Measurements from ENCODE around the gene SPRED1.
A peak's percentile ranks its signal among the peaks of the same experiment; 100 is the strongest.
"Not testable (repeated sequence)": the region's sequence is repeated elsewhere in the genome, so short reads cannot be mapped to it uniquely, and the experiment has no call there.

SPRED1 gene

GRCh38 chr15:38272431-38272830 is 19.8 kb downstream of the SPRED1 start:
- not testable (repeated sequence) for H3K56ac ChIP-seq (ENCODE audit: low read length)

GRCh38 chr15:38274135-38274534 is 21.5 kb downstream of the SPRED1 start:
- H3K4me1 ChIP-seq (ENCODE audit: control insufficient read depth, low read depth, low read length): no peaks in the 10 kb centered on the region
- peaks cover 3% of the 10 kb centered on the region for H3K79me1 ChIP-seq (ENCODE audit: low read length)
- H3K4me3 ChIP-seq (ENCODE audit: low read length): no peak overlapping the region
- no peak overlapping the region for H3K4me2 ChIP-seq (ENCODE audit: low read length)
- no peak overlapping the region for H3K56ac ChIP-seq (ENCODE audit: low read length)
- H3K4ac ChIP-seq (ENCODE audit: low read depth, low read length): no peak overlapping the region
- no peak overlapping the region for H2BK5ac ChIP-seq (ENCODE audit: low read length)
- no peak overlapping the region for H4K5ac ChIP-seq (ENCODE audit: low read length)
- H3K27me3 ChIP-seq (ENCODE audit: insufficient read depth, low read length, poor library complexity): no peaks in the 10 kb centered on the region
- no peak overlapping the region for H2BK15ac ChIP-seq (replicated peaks; ENCODE audit: low read depth)
- no peak for DNase-seq
- no peak overlapping the region for H4K8ac ChIP-seq (ENCODE audit: low read depth, low read length)
- H3K36me3 ChIP-seq (ENCODE audit: control insufficient read depth, insufficient read depth, low read length): no peaks in the 10 kb centered on the region
- no peak overlapping the region for H3K9ac ChIP-seq (ENCODE audit: low read length)
- H3K79me2 ChIP-seq (ENCODE audit: control insufficient read depth, insufficient read depth, low read length): peaks cover 64% of the 10 kb centered on the region
- H2BK120ac ChIP-seq (ENCODE audit: low read depth, low read length): no peak overlapping the region
- no peak overlapping the region for H3K18ac ChIP-seq (ENCODE audit: low read length)
- H3K27ac ChIP-seq (ENCODE audit: low read depth, low read length): no peak overlapping the region
- no peak overlapping the region for H3K23ac ChIP-seq (ENCODE audit: low read length)
- H2AK5ac ChIP-seq (ENCODE audit: low read length): no peak overlapping the region
- no CpG with 5 or more reads among the region's 1 CpG for WGBS (ENCODE audit: extremely low coverage, insufficient coverage, low lambda C conversion rate)

More at GRCh38 chr15:38272431-38272830, 19.8 kb downstream of the SPRED1 start:
- not testable (repeated sequence) for H3K79me1 ChIP-seq (ENCODE audit: low read length); H3K4me3 ChIP-seq (ENCODE audit: low read length); DNase-seq; H4K5ac ChIP-seq (ENCODE audit: low read length); H2BK5ac ChIP-seq (ENCODE audit: low read length); H3K27me3 ChIP-seq (ENCODE audit: insufficient read depth, low read length, poor library complexity); H2BK15ac ChIP-seq (replicated peaks; ENCODE audit: low read depth); H3K4me2 ChIP-seq (ENCODE audit: low read length); H3K18ac ChIP-seq (ENCODE audit: low read length); H2AK5ac ChIP-seq (ENCODE audit: low read length); H2BK120ac ChIP-seq (ENCODE audit: low read depth, low read length); H3K9ac ChIP-seq (ENCODE audit: low read length); H3K23ac ChIP-seq (ENCODE audit: low read length); H3K4ac ChIP-seq (ENCODE audit: low read depth, low read length); H3K4me1 ChIP-seq (ENCODE audit: control insufficient read depth, low read depth, low read length); H4K8ac ChIP-seq (ENCODE audit: low read depth, low read length); H3K27ac ChIP-seq (ENCODE audit: low read depth, low read length); H3K36me3 ChIP-seq (ENCODE audit: control insufficient read depth, insufficient read depth, low read length)
- WGBS (ENCODE audit: extremely low coverage, insufficient coverage, low lambda C conversion rate): no CpG with 5 or more reads among the region's 3 CpGs
- H3K79me2 ChIP-seq (ENCODE audit: control insufficient read depth, insufficient read depth, low read length): peaks cover 64% of the 10 kb centered on the region

DNA sequence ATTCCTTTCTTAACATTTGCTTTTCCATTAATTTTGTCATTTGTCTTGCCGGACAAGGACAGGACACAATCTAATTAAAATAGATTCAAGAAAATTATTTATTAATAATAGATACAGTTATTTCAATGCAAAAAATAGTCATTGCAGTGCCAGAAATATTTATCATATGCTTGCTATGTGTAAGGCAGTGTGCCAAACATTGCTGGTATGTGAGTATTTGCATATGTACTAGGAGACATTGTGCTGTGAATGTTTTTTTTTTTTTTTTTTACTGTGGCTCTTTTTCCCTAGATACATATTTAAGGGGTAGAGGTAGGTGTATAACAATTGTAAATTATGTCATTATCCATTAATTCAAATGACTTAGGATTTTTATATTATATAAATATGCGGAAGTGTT is 23.3 kb downstream of the SPRED1 start:
- H2BK120ac ChIP-seq (ENCODE audit: low read depth, low read length): no peak overlapping the region
- peaks cover 56% of the 10 kb centered on the region for H3K79me2 ChIP-seq (ENCODE audit: control insufficient read depth, insufficient read depth, low read length)
- H3K23ac ChIP-seq (ENCODE audit: low read length): no peak overlapping the region
- no peak overlapping the region for H2BK5ac ChIP-seq (ENCODE audit: low read length)
- no peaks in the 10 kb centered on the region for H3K36me3 ChIP-seq (ENCODE audit: control insufficient read depth, insufficient read depth, low read length)
- no peak for DNase-seq
- peaks cover 3% of the 10 kb centered on the region for H3K79me1 ChIP-seq (ENCODE audit: low read length)
- H3K4me1 ChIP-seq (ENCODE audit: control insufficient read depth, low read depth, low read length): no peaks in the 10 kb centered on the region
- WGBS (ENCODE audit: extremely low coverage, insufficient coverage, low lambda C conversion rate): no CpG with 5 or more reads among the region's 2 CpGs
- H3K4ac ChIP-seq (ENCODE audit: low read depth, low read length): no peak overlapping the region
- H3K4me2 ChIP-seq (ENCODE audit: low read length): no peak overlapping the region
- H4K5ac ChIP-seq (ENCODE audit: low read length): no peak overlapping the region
- H3K4me3 ChIP-seq (ENCODE audit: low read length): no peak overlapping the region
- no peak overlapping the region for H3K56ac ChIP-seq (ENCODE audit: low read length)
- no peak overlapping the region for H2AK5ac ChIP-seq (ENCODE audit: low read length)
- no peaks in the 10 kb centered on the region for H3K27me3 ChIP-seq (ENCODE audit: insufficient read depth, low read length, poor library complexity)
- H3K27ac ChIP-seq (ENCODE audit: low read depth, low read length): no peak overlapping the region
- no peak overlapping the region for H4K8ac ChIP-seq (ENCODE audit: low read depth, low read length)
- H2BK15ac ChIP-seq (replicated peaks; ENCODE audit: low read depth): no peak overlapping the region
- no peak overlapping the region for H3K18ac ChIP-seq (ENCODE audit: low read length)
- no peak overlapping the region for H3K9ac ChIP-seq (ENCODE audit: low read length)

- H2BK5ac ChIP-seq (ENCODE audit: low read length); H3K27me3 ChIP-seq (ENCODE audit: insufficient read depth, low read length, poor library complexity); H4K8ac ChIP-seq (ENCODE audit: low read depth, low read length); H3K56ac ChIP-seq (ENCODE audit: low read length); H4K5ac ChIP-seq (ENCODE audit: low read length); H3K4ac ChIP-seq (ENCODE audit: low read depth, low read length); H2BK120ac ChIP-seq (ENCODE audit: low read depth, low read length); H3K9ac ChIP-seq (ENCODE audit: low read length); H3K4me3 ChIP-seq (ENCODE audit: low read length); H2AK5ac ChIP-seq (ENCODE audit: low read length); H3K18ac ChIP-seq (ENCODE audit: low read length); H3K36me3 ChIP-seq (ENCODE audit: control insufficient read depth, insufficient read depth, low read length); H3K4me2 ChIP-seq (ENCODE audit: low read length); H3K4me1 ChIP-seq (ENCODE audit: control insufficient read depth, low read depth, low read length); H2BK15ac ChIP-seq (replicated peaks; ENCODE audit: low read depth); H3K27ac ChIP-seq (ENCODE audit: low read depth, low read length); H3K23ac ChIP-seq (ENCODE audit: low read length); DNase-seq; H3K79me1 ChIP-seq (ENCODE audit: low read length): not testable (repeated sequence)
- H3K79me2 ChIP-seq (ENCODE audit: control insufficient read depth, insufficient read depth, low read length): peaks cover 56% of the 10 kb centered on the region
- WGBS (ENCODE audit: extremely low coverage, insufficient coverage, low lambda C conversion rate): no CpG with 5 or more reads among the region's 1 CpG
Observed at GRCh38 chr15:38277281-38277680, 24.6 kb downstream of the SPRED1 start.

DNA sequence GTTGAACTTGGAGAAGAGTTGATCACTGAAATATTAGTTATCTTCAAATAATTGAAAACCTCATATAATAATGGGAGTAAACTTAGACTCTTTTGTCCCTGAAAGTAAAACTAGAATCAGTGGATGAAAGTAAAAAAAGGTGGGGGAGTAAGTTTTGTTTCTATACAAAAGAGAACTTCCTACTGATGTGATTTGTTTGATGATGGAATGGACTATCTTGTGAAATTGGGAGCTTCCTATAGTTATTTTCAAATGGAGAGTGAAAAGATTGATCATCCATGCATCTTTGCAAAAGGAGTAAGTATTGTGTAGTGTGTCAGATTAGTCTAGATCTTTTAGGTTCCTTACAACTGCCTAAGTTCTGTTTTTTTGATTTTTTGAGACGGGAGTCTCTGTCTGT is 28.4 kb downstream of the SPRED1 start:
- Histone ChIP-seq H3K27me3 (ENCODE audit: insufficient read depth, low read length, poor library complexity) (no peaks in the 10 kb centered on the region), H3K27ac (ENCODE audit: low read depth, low read length) (no peak overlapping the region), H3K9ac (ENCODE audit: low read length) (no peak overlapping the region), H2BK5ac (ENCODE audit: low read length) (no peak overlapping the region), H3K36me3 (ENCODE audit: control insufficient read depth, insufficient read depth, low read length) (no peaks in the 10 kb centered on the region), H3K79me2 (ENCODE audit: control insufficient read depth, insufficient read depth, low read length) (peaks cover 54% of the 10 kb centered on the region), H3K4ac (ENCODE audit: low read depth, low read length) (no peak overlapping the region), H3K23ac (ENCODE audit: low read length) (no peak overlapping the region), H3K18ac (ENCODE audit: low read length) (no peak overlapping the region), H4K8ac (ENCODE audit: low read depth, low read length) (no peak overlapping the region), H3K79me1 (ENCODE audit: low read length) (peaks cover 4% of the 10 kb centered on the region), H4K5ac (ENCODE audit: low read length) (no peak overlapping the region), H2BK120ac (ENCODE audit: low read depth, low read length) (no peak overlapping the region), H3K56ac (ENCODE audit: low read length) (no peak overlapping the region), H2AK5ac (ENCODE audit: low read length) (no peak overlapping the region), H2BK15ac (replicated peaks; ENCODE audit: low read depth) (no peak overlapping the region), H3K4me3 (ENCODE audit: low read length) (no peak overlapping the region), H3K4me2 (ENCODE audit: low read length) (no peak overlapping the region), H3K4me1 (ENCODE audit: control insufficient read depth, low read depth, low read length) (no peaks in the 10 kb centered on the region)
- DNase-seq: no peak
- WGBS (ENCODE audit: extremely low coverage, insufficient coverage, low lambda C conversion rate): no CpG with 5 or more reads among the region's 1 CpG

GRCh38 chr15:38283010-38283409 is 30.4 kb downstream of the SPRED1 start:
- WGBS (ENCODE audit: extremely low coverage, insufficient coverage, low lambda C conversion rate): no CpG with 5 or more reads among the region's 8 CpGs
- no peak overlapping the region for H3K4me3 ChIP-seq (ENCODE audit: low read length)
- no peak overlapping the region for H3K4me2 ChIP-seq (ENCODE audit: low read length)
- no peak overlapping the region for H3K4ac ChIP-seq (ENCODE audit: low read depth, low read length)
- H2AK5ac ChIP-seq (ENCODE audit: low read length): no peak overlapping the region
- no peak overlapping the region for H3K18ac ChIP-seq (ENCODE audit: low read length)
- no peak overlapping the region for H3K56ac ChIP-seq (ENCODE audit: low read length)
- no peaks in the 10 kb centered on the region for H3K27me3 ChIP-seq (ENCODE audit: insufficient read depth, low read length, poor library complexity)
- H3K9ac ChIP-seq (ENCODE audit: low read length): no peak overlapping the region
- H2BK120ac ChIP-seq (ENCODE audit: low read depth, low read length): no peak overlapping the region
- no peak overlapping the region for H3K23ac ChIP-seq (ENCODE audit: low read length)
- H4K8ac ChIP-seq (ENCODE audit: low read depth, low read length): no peak overlapping the region
- peak; percentile 32 for DNase-seq
- no peaks in the 10 kb centered on the region for H3K36me3 ChIP-seq (ENCODE audit: control insufficient read depth, insufficient read depth, low read length)
- no peaks in the 10 kb centered on the region for H3K4me1 ChIP-seq (ENCODE audit: control insufficient read depth, low read depth, low read length)
- H2BK15ac ChIP-seq (replicated peaks; ENCODE audit: low read depth): no peak overlapping the region
- peaks cover 4% of the 10 kb centered on the region for H3K79me1 ChIP-seq (ENCODE audit: low read length)
- no peak overlapping the region for H4K5ac ChIP-seq (ENCODE audit: low read length)
- no peak overlapping the region for H2BK5ac ChIP-seq (ENCODE audit: low read length)
- H3K27ac ChIP-seq (ENCODE audit: low read depth, low read length): no peak overlapping the region
- H3K79me2 ChIP-seq (ENCODE audit: control insufficient read depth, insufficient read depth, low read length): peaks cover 52% of the 10 kb centered on the region
